ENCODE measurements around the gene MAP3K6.
"Not testable (repeated sequence)": the region's sequence is repeated elsewhere in the genome, so short reads cannot be mapped to it uniquely, and the experiment has no call there.

MAP3K6 gene, protein sequence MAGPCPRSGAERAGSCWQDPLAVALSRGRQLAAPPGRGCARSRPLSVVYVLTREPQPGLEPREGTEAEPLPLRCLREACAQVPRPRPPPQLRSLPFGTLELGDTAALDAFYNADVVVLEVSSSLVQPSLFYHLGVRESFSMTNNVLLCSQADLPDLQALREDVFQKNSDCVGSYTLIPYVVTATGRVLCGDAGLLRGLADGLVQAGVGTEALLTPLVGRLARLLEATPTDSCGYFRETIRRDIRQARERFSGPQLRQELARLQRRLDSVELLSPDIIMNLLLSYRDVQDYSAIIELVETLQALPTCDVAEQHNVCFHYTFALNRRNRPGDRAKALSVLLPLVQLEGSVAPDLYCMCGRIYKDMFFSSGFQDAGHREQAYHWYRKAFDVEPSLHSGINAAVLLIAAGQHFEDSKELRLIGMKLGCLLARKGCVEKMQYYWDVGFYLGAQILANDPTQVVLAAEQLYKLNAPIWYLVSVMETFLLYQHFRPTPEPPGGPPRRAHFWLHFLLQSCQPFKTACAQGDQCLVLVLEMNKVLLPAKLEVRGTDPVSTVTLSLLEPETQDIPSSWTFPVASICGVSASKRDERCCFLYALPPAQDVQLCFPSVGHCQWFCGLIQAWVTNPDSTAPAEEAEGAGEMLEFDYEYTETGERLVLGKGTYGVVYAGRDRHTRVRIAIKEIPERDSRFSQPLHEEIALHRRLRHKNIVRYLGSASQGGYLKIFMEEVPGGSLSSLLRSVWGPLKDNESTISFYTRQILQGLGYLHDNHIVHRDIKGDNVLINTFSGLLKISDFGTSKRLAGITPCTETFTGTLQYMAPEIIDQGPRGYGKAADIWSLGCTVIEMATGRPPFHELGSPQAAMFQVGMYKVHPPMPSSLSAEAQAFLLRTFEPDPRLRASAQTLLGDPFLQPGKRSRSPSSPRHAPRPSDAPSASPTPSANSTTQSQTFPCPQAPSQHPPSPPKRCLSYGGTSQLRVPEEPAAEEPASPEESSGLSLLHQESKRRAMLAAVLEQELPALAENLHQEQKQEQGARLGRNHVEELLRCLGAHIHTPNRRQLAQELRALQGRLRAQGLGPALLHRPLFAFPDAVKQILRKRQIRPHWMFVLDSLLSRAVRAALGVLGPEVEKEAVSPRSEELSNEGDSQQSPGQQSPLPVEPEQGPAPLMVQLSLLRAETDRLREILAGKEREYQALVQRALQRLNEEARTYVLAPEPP (N-terminal part only)

DNA sequence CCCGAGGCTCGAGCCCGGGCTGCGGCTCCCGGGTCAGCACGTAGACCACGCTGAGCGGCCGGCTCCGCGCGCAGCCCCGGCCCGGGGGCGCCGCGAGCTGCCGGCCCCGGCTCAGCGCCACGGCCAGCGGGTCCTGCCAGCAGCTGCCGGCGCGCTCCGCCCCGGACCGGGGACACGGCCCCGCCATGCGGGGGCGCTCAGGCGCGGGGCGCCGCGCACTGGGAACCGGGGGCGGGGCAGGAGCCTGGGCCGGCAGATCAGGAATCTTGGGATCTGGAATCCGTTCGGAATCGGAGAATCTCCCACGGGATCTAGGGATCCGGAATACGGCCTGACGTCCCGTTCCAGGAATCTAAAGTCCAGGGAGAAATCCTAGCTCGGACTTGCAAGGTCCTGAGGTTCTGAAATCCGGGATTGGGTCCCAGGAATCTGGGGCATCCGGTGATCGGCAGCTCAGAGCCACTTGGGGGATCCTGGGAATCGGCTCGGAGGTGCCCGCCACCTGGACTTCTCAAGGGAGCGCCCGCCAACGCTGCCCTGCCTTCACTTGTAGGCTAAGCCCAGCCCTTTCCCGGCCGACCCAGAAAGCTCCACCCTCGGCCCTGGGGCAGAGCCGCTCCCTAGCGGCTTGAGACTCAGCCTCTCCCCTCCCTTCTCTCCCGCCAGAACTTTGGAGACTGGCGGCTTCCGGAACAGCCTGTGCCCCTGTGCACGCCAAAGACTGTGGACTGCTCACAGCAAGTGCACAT lies at the start of gene MAP3K6:
TSS of gene MAP3K6 (minus strand) at position 551 of the 749 bp plus-strand sequence. CDS start at position 187, 364 bp downstream.
- intact Hi-C loops (cut with DNase I) = no loop called here
- DNase-seq = peak in 9 of 10 donors; percentile 29 to 95 (median 64)

DNA sequence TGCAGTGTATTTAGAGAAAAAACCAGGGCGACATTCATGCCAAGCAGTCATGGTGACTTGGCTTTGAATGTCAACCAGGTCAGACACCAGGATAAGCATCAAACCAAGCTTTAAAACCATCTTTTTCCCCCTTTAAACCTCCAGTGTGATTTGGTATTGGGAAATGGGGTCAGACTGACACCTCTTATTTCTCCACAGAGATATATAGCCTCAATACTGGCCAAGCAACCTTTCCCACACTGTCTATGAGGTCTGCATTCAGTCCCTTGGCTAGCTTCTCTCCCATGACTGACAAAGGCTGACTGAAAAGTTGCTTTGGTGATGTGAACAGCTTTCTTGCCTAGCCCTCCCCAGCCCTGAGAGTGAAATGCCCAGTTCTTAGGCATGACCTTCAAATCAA lies 47.3 kb upstream of the MAP3K6 start:
- DNase-seq = no peak
- intact Hi-C loops (cut with DNase I) = no loop called here

DNA sequence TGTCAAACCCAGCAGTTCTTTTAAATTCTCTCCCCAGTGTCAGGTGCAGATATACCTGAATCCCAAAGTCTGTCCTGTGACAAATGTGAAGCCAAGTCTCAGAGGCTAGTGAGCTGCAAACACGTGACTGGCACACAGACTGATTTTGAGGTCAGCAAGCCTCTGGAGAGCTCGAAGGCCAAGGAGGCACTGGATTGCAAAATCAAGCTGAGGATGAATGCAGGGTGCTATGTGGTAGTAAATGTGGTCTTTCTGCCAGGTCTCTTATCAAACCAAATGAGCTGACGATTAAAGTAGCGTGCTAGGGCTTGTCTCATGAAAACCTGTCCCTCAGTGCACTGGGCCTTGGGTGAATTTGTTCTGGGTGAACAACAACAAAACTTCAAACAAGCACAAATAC lies 46.2 kb upstream of the MAP3K6 start:
- no peak for DNase-seq
- intact Hi-C loops (cut with DNase I) = no loop called here

DNA sequence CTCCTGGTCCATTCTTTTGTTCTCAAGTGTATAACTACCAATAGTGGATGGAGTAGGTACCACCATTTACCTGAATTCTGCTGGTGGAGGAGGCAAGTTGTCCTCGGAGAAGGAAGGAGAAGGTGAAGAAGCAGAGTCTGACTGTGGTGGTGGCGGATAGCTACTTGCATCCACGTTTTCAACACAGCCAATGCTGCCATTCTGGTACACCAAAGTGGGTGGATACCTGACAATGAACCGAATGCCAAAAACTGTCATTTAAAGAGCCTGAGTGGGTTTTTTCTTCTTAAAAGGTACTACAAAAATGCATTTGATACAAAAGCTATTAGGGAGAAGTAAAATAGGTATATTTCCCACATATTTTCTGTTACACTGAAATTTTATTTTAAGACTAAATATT lies 45.7 kb upstream of the MAP3K6 start:
- DNase-seq = no peak
- intact Hi-C loops (cut with DNase I) = no loop called here

DNA sequence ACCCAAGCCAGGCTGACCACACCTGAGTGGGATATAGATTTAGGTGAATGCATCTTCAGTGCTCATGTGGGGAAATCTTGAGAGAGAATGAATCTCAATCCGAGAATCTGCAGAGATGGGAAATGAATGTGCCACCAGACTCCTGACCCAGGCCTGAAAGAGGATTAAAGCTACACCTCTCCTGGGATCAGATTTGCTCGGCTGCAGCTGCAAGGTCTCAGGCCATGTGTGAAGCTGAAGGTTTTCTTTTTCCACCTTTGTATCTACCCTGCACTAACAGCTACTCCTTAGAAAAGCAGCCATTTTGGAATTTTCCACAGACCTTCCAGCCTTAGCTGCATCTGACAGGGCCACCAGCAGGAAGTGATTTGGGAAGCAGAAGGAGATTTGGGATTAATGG lies 43.9 kb upstream of the MAP3K6 start:
- intact Hi-C loops (cut with DNase I) = no loop called here
- DNase-seq = no peak

DNA sequence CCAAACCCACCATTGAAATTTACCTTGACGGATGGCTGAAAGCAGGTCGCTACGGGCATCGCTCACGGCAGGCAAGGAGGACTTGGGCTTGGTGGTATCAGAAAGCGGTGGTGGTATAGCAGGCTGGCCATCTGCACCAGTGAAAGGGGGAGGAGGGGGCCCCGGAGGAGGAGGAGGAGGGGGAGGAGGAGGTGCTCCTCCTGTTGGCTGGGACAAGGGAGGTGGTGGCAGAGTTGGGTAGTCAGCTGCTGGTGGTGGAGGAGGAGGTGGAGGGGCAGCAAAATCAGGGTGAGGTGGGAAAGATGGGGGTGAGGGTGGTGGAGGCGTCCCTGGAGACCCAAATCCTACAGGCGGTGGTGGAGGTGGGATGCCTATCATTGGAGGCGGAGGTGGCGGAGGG lies 42.9 kb upstream of the MAP3K6 start:
- no peak for DNase-seq
- intact Hi-C loops (cut with DNase I) = no loop called here

DNA sequence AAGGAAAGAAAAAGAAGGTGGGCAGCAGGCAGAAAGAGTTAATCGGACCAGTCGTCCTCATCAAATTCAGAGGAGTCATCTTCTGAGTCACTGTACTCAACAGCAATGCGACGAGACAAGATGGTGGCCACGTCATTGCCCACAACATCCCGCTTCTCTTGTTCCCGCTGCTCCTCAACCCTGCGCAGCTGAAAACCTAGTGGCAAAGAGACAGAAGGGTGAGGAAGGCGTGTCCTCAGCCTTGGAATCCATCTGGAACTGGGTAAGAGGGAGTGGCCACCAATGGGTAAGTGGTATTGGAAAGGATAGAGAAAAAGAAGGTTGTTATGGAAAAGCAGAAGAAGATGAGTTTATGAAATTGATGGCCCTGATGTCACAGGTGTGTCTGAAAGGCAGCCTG lies 41.4 kb upstream of the MAP3K6 start:
- DNase-seq = no peak
- intact Hi-C loops (cut with DNase I) = no loop called here

DNA sequence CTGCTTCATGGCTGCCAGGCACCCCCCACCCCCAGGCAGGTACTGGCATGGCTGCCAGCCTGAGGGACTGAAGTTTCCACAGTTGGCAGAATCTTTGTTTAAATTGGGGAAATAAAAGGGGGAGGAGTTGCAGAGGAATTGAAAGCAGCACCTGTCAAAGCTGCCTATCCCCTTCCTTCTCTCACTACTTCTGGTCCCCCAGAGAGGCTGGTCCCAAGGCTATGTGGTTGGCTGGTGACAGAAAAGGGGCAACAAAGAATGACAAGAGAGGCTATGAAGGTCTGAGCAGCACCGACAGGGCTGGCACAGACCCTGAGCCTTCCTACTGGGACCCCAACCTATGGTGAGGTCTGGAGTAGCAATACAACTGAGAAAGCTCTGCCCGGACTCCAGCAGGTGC lies 40.0 kb upstream of the MAP3K6 start:
- DNase-seq; intact Hi-C loops (cut with DNase I): not testable (repeated sequence)

DNA sequence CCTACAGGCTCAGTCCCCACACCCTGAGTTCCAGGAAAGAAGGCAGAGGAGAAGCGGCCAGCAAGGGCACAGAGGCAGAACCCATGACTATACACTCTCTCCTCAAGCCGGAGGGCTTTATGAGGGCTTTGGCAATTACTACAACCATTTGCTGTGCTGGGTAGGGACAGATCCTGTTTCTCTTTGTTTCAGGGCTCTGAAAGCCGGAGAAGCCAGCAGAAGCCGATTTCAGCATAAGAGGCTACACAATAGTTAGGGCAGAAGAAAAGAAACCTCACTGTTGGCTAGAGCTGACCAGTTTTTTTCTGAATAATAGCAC lies 39.6 kb upstream of the MAP3K6 start:
- intact Hi-C loops (cut with DNase I) = no loop called here
- DNase-seq = no peak

DNA sequence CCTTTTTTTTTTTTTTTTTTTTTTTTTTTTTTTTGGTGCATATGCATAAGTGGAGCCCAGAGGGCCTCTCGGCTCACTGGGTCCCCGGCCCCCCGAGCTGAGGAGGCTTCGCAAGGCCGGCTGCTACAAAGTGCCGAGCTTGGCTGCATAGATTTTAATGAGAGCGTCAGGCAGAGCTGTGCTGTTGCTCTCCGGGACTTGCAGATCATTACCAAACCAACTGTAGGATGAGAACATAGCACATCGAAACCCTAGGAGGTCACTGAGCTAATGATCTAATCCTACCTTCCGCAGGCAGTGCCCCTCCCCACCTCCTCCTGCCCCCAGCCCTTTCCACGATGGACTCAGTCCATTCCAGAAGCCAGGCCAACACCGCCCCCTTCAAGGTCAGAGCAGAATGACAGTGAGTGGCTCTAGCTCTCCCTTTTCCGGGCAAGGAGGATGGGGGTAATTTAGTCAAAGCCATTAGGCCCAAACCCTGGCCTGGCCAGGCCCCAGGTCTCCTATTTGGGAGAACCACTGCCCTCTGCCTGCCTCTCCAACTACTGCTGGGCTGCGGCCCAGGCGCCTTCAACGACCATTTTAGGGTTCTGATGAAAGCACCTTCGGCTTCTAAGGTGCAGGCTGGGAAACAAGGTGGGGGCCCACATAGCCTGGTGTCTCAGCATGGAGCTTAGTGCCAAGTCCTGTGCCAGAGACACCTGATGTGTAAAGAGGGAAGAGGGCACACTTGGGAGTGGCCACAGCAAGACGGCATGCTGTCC lies 39.0 kb upstream of the MAP3K6 start:
- DNase-seq = not testable (repeated sequence)

DNA sequence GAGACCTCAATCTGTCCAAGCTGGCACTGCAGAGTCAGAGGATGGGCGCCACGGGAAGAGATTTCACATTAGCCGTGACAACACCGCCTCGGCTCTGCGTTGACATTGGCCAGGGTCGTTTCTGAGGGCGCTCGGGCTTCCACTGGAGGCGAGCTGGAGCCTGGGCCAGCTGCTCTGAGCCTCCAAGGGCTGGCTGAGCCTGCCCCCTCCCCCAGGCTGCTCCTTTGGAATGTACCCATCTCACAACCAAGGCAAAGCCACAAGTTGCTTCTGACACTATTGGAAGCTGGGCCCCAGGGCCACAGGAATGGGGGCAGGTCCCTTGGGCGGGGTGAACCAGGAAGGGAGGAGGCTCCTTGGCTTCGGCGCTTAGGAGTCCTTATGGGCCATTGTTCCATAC lies 38.3 kb upstream of the MAP3K6 start:
- intact Hi-C loops (cut with DNase I) = no loop called here
- DNase-seq = no peak

More for the DNA sequence above, 39.0 kb upstream of the MAP3K6 start:
- intact Hi-C loops (cut with DNase I) = not testable (repeated sequence)

DNA sequence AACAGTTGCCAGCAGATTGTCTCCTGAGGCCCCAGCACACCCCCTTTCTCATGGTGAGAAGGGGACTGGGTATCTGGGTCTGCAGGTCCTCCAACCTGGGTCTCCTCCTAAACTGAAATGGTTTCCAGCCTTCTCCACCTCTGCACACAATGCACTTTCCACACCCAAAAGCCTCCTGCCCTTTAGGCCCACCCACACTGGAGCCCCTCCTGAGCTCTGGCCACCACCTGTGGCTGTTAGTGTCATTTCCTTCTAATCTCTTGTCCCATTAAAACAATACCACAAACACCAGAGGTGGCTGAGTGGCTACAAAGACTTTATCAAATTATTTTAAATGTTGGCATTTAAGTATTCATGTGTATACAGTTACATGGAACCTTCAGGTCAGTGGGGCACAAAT lies 37.2 kb upstream of the MAP3K6 start:
- intact Hi-C loops (cut with DNase I) = loop anchor here (5.0 kb wide), 1 partner anchor 203 kb away; no protein-coding TSS in a partner anchor
- DNase-seq = peak in 1 of 10 donors; percentile 15

DNA sequence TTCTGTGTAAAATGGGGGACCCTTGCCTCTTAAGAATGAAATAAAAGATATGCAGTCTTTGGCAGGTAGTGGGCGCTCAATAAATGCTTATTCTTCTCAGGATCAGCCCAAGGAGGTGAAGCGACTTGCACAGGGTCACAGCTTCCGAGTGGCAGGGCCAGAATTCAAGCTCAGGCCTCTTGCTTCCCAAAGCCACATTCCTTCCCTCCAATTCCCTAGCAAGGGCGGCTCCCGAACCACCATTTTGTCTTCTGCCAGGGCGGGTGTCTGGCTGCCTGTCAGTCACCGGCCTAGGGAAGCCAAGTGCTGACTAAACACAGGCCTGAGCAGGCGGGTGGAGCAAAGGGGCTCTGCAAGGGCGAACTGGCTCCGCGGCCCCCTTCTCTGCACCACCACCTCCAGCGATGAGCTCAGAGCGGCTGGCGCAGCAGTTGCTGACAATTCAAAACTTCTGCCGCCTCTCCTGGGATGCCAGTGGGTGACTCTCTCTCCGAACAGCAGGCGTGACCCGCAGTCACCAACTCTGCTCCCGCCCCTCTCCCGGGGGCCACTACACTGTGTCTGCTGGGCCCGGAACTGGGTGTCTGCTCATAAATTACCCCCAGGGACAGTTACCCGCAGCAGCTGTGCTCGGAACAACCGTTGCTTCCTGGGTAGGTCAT lies 36.4 kb upstream of the MAP3K6 start:
- peak in 4 of 10 donors; percentile 17 to 80 (median 23) for DNase-seq
- intact Hi-C loops (cut with DNase I) = loop anchor here (5.0 kb wide), 1 partner anchor 204 kb away; no protein-coding TSS in a partner anchor

DNA sequence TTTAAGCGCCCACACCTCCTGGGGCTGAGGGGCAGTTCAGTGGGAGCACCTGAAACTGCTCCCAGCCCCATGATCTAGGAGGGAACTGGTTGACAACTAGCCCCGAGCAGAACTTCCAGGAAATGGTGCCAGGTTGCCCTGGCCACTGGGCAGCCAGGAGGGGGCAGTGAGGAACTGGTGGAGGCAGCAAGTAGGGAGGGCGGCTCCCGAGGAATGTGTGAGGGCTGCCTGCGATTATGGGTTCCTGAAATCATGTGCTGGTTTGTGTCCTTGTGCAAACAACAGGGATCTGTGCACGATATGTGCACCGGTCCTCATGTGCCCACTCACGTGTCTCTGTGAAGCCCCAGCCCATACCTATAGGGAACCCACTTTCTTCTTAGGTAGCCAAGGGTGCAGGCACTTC lies 35.6 kb upstream of the MAP3K6 start:
- intact Hi-C loops (cut with DNase I) = loop anchor here (5.0 kb wide), 1 partner anchor 205 kb away; no protein-coding TSS in a partner anchor
- DNase-seq = peak; percentile 44 to 95 (median 71)

DNA sequence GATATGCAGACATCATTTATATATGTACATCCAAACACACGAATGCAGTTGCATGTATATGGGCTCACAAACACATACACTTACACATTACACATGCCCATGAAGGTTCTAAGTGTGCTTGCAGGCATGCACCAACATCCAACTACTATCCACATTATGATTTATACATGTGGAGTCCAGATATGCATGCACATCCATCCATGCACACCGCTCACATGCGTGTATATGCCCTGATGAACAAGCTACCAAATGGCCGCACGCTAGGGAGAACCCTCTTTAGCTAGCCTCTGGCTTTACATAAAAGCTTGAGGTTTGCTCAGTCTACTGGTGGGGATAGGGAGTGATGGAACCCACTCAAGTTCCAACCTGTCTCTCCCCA lies 34.2 kb upstream of the MAP3K6 start:
- intact Hi-C loops (cut with DNase I) = loop anchor here (5.0 kb wide), 1 partner anchor 206 kb away; no protein-coding TSS in a partner anchor
- peak in 1 of 10 donors; percentile 15 for DNase-seq

DNA sequence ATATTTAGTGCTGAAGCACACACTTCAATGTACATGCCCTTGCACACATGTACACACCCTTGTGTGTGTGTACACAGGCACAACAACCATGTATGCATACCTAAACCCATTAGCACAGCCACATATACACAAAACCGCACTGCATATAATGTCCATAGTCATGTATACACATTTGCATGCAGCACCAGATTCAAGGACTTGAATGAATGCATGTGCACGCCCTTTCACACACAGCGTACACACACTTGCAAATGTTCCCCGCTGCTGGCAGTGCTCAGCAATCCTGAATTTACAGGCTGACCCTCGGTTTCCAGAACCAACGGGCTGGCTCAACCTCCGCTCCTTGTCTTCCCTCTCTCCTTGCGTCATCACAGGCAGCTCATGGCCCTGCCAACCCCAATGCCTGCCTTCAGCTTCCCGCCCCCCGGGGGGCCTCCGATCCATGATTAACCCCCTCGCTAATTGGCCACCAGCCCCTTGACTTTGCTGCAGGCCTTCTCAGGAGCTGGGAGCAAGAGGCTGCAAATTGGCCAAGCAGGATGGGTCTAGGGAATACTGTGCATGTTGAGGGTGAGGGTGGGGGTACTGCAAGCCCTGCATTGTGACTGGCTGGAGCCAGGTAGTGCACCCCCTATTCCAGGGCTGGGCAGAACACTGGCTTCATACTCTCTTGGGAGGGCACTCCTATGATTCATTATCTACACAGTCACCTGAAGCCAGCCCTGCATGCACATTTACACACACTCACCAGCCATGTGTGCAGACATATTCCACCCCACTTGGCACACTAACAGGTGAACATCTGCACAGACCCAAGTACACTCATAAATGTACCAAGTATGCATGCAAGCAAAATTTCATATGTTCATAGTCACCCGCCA lies 33.6 kb upstream of the MAP3K6 start:
- peak in 2 of 10 donors; percentile 35 to 63 for DNase-seq
- intact Hi-C loops (cut with DNase I) = loop anchor here (5.0 kb wide), 1 partner anchor 207 kb away; no protein-coding TSS in a partner anchor

DNA sequence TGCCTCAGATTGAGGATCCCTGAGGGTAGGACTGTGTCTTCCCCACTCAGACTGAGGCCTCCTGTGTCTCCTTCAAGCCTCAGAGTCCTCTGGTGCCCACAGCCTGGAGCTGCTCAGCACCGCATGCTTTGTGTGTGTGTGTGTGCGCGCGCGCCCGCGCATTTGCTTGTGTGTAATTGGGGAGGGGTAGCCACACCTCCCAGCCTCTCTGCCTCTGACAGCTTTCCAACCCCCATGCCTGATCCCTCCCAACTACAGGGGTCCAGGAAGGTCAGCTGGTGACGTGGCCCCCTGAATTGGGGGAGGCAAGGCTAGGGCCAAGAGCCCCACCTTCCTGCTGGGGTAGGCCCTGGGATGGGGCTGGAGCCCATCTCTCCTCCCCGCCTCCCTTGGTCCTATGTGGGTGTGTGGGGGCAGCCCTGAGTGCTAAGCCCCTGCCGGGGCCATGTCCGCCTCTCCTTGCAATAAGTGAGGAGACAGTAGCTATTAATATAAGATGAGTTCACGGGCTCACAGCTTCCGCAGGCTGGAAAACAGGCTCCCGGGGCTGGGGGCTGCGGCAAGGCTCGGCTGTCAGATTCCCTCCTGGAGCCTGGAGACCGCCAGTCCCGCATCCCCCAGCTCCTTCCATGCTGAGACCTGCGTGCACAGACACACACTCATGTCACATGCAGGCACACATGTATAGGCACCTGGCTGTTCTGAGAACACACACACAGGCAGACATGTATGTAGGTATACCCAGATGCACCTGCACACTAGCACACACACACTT lies 32.7 kb upstream of the MAP3K6 start:
- peak in 3 of 10 donors; percentile 10 to 77 (median 35) for DNase-seq

More for the DNA sequence above, 32.7 kb upstream of the MAP3K6 start:
- intact Hi-C loops (cut with DNase I) = loop anchor here (5.0 to 10.0 kb wide), 2 partner anchors 208 to 265 kb away; no protein-coding TSS in a partner anchor
